HepG2 (cell line): ENCODE results near the gene SNUPN. TPM values are rescaled to one million over a fixed set of nuclear protein-coding genes. Genes with fewer than 3 reads are reported as not detected.

Source experiments
- AKNA ChIP-seq: sonication (generic); formaldehyde crosslinking; IDR thresholded peaks from 2 replicates; pipeline ENCODE4 v1.4.0; 2020; ENCODE audit warnings: missing genetic modification reagents, borderline replicate concordance
- DRAP1 ChIP-seq: IDR thresholded peaks from 2 replicates; pipeline ENCODE4 v1.6.1; 2016; ENCODE audit warnings: missing genetic modification reagents, missing compliant biosample characterization
- EZH2 ChIP-seq: conservative IDR thresholded peaks from 2 replicates; pipeline ENCODE4 v1.6.1; 2012; ENCODE audit warnings: mild to moderate bottlenecking, low read depth, low read length, moderate library complexity
- HOXA5 ChIP-seq: sonication (generic); formaldehyde crosslinking; IDR thresholded peaks from 2 replicates; pipeline ENCODE4 v1.4.0; 2020; ENCODE audit warnings: missing genetic modification reagents
- HOXD1 ChIP-seq: sonication (generic); formaldehyde crosslinking; IDR thresholded peaks from 2 replicates; pipeline ENCODE4 v1.5.0; 2020; ENCODE audit warnings: missing genetic modification reagents
- MATR3 ChIP-seq: sonication (generic); formaldehyde crosslinking; IDR thresholded peaks from 2 replicates; pipeline ENCODE4 v1.4.0; 2020; ENCODE audit warnings: missing genetic modification reagents
- PRMT3 ChIP-seq: sonication (generic); formaldehyde crosslinking; IDR thresholded peaks from 2 replicates; pipeline ENCODE4 v1.8.1; 2022; ENCODE audit warnings: low read depth, mild to moderate bottlenecking, moderate library complexity, missing genetic modification reagents, borderline replicate concordance
- TBL1XR1 ChIP-seq: fragments of 150-350 bp; IDR thresholded peaks from 2 replicates; pipeline ENCODE4 v1.6.1; 2014; ENCODE audit warnings: borderline replicate concordance, low read length; ENCODE audit not compliant: partially characterized antibody
- ZBTB43 ChIP-seq: sonication (generic); formaldehyde crosslinking; conservative IDR thresholded peaks from 2 replicates; pipeline ENCODE4 v1.4.0; 2020; ENCODE audit warnings: missing genetic modification reagents
- ZFP36L2 ChIP-seq: sonication (generic); formaldehyde crosslinking; IDR thresholded peaks from 2 replicates; pipeline ENCODE4 v1.4.0; 2020; ENCODE audit warnings: missing genetic modification reagents
- ZNF274 ChIP-seq: sonication (generic); formaldehyde crosslinking; IDR thresholded peaks from 2 replicates; pipeline ENCODE4 v1.5.1; 2020; ENCODE audit warnings: mild to moderate bottlenecking, missing genetic modification reagents
- ZNF782 ChIP-seq: sonication (generic); formaldehyde crosslinking; IDR thresholded peaks from 2 replicates; pipeline ENCODE4 v1.4.0; 2020; ENCODE audit warnings: missing genetic modification reagents, mild to moderate bottlenecking, borderline replicate concordance
- polyA plus RNA-seq, 8 experiments: library from polyadenylated mRNA; depleted of rRNA in 3 of 8; stranded (reverse) in 7 of 8; unstranded in 1 of 8; fragments of >200 nt; fragmentation: Illumina TruSeq in 4 of 8; extraction: Trizol in 4 of 8; gene quantifications; 2 replicates each; pipeline versions ENCODE4 v1.2.1 to v1.2.3, GENCODE V29; 2011 to 2016; ENCODE audit warnings: low read depth in 4 of 8, missing spikeins in 1 of 8, mixed read lengths in 1 of 8; ENCODE audit not compliant: insufficient read depth in 1 of 8
- total RNA-seq, 5 experiments: library from RNA; depleted of rRNA; stranded (reverse); fragments of >200 nt; fragmentation: Illumina TruSeq; extraction: Trizol; gene quantifications; 2 replicates each; pipeline ENCODE4 v1.2.3, GENCODE V29; 2016; ENCODE audit warnings: low read depth in 1 of 5
- TF ChIP-seq, protein P1 (sequence below): IDR thresholded peaks from 2 replicates; pipeline ENCODE4 v1.6.1; 2016; ENCODE audit warnings: missing compliant biosample characterization, missing genetic modification reagents, borderline replicate concordance

Gene SNUPN
- total and polyA plus RNA-seq, 2 of the 13 experiments (the other 11 are each of a cell fraction or from before 2014, with no cell fraction given): 9.0 to 16.4 TPM

DNA sequence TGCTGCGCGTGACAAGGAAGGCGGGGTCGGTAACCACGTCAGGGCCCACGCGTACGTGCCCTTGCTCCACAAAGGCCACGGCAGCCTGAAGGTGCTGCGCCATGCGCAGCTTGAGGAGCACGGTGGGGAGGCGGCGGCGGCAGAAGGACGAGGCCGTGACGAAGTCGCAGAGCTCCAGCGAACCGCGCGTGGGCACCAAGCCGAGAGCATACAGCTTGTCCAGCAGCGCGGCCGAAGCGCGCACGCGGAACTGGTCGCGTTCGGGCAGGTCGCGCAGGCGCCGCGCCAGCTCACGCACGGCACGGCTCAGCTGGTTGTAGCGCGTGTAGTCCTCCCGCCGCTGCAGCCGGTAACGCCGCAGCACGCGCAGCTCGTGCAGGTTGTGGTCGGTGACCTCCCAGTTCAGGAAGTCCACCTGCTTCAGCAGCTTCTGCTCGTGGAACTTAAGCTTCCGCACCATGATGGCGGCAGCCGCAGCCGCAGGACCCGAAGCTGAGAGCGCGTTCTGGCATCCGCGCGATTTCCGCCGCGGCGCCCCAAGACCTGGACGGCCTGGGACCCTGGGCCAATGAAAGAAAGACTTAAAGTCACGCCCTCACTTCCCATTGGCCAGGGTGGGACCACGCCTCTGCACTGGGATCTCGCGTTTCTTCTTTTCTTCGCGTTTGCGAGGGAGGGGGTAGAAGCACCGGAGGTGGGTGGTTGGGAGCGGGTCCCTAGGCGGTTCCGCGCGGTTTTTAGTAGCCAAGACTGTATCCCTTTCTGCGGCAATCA lies 14.4 kb upstream of the SNUPN start, which contains the start of gene IMP3 (continued):
- TF ChIP-seq EZH2 (no peak), DRAP1 (CRISPR knock-in tag) (peak; percentile 94), ZFP36L2 (CRISPR knock-in tag) (no peak; the same call in 1 of the 2 replicates), MATR3 (0 out of 2 replicates have a peak, but pooled peaks have one; percentile 35), HOXD1 (peak; percentile 93), AKNA (CRISPR knock-in tag) (no peak; the same call in 1 of the 2 replicates), HOXA5 (no peak; the same call in 1 of the 2 replicates), ZNF274 (CRISPR knock-in tag) (peak; percentile 90), ZBTB43 (peak; percentile 81; the same call in 1 of the 2 replicates), TBL1XR1 (peak; percentile 36), PRMT3 (0 out of 2 replicates have a peak, but pooled peaks have one; percentile 47), ZNF782 (CRISPR knock-in tag) (peak; percentile 93)
- TF ChIP-seq, protein P1, sequence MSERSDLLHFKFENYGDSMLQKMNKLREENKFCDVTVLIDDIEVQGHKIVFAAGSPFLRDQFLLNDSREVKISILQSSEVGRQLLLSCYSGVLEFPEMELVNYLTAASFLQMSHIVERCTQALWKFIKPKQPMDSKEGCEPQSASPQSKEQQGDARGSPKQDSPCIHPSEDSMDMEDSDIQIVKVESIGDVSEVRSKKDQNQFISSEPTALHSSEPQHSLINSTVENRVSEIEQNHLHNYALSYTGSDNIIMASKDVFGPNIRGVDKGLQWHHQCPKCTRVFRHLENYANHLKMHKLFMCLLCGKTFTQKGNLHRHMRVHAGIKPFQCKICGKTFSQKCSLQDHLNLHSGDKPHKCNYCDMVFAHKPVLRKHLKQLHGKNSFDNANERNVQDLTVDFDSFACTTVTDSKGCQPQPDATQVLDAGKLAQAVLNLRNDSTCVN (CRISPR knock-in tag): no peak
